ENCODE measurements around the gene PLCL1.

The PLCL1 gene

GRCh38 chr2:197852108-197852507 lies 47.7 kb downstream of the PLCL1 start:
- FAIRE-seq (no peak), DNase-seq (ENCODE audit: low spot score) (no peak)

DNA sequence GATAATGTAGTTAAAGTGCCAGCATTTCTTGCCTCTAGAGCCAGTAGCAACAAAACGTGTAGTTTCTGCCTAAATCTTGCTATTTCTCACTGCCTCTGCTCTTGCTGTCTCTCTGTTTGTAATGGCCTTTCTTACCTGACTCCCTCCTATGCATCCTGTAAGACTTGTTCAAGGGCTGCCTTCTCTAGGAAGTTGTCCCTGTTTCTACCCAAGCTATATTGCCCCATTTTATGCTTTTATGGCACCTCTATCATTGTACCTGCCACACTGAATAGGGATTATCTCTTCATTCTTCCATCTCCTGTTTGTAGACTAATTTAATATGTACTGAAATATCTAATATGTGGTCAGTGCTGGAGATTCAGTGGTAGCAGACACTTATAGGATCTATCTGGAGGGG lies 49.2 kb downstream of the PLCL1 start:
- FAIRE-seq = no peak
- DNase-seq (ENCODE audit: low spot score) = no peak

DNA sequence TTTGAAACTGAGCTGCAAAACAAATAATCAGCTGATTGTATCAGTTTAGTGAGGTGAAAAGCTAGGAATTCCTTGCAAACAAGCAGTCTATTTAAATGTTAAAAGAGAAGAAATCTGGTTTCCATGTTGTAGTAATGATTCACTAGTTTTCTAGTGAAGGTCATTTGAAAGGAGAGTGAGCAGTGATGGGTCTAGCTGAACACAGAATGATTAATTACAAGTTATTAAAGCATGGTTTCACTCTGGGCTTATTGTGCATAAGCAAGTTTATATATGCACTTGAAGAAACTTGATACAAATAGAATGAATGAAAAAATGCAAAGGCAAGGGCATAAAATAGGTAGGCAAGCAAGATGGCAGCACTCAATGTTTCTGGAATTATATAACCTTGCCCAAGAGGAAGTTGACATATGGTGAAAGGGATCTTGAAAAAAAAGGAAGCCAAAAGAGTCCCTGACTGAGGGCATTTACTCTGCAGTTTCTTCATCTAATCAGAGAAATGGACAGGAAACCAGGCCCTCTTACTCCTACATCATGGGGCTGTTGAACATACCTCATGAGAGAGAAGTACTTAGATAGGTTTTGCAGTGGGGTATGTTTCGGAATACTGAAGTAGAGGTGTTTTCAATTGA lies 53.2 kb downstream of the PLCL1 start:
- FAIRE-seq (no peak), DNase-seq (ENCODE audit: low spot score) (no peak)

GRCh38 chr2:197858607-197859140 lies 54.3 kb downstream of the PLCL1 start:
- FAIRE-seq (no peak), DNase-seq (ENCODE audit: low spot score) (no peak)

DNA sequence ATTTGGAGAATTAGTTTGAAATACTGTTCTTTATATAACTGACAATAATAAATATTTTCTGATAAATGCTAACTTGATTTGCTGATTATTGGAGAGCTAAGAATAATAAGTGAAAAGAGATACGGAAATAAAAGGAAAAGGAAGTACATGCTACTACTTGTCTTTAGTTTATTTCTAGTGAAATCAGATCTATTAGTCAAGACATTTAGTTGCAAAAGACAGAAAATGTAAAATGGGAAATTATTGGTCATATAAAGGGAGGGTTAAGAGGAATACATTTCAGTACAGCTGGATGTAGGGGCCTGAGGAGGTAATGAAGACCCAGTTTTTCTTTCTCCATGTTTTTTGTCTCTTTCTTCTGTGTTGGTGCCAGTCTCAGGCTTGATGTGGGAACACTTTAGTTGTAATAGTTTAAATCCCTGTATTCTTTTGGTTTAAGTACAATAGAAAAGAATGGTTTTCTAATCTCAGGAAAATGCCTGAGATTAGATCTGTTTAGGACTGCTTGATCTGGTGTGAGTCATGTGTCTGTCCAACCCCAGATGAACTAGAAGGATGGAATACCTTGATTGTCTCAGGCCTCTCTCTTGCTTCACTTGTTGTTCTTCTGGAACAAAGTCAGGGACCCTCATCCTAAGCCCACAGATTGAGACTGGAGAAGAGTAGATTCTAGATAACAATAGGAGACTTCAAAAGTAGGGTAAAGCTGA lies 58.0 kb downstream of the PLCL1 start:
- DNase-seq (ENCODE audit: low spot score) = no peak
- FAIRE-seq = no peak

DNA sequence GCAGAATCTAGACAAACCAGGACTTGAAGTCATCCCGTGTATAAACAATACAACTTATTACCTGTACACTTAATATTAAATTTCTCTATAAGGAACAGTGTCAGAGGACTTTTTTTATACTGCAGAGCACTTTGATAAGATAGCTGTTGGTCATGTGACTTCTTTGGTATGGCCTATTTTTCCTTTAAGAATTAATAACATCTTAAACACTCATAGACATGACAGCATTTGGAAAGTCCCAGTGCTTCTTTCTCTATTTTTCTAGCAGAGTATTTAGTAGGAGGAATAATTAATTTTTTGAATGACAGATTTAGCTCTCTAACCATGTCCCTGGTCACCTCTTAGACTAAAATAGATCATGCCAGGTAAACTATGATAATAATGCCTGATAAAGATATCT lies 59.4 kb downstream of the PLCL1 start:
- DNase-seq (ENCODE audit: low spot score) = no peak
- FAIRE-seq = no peak

DNA sequence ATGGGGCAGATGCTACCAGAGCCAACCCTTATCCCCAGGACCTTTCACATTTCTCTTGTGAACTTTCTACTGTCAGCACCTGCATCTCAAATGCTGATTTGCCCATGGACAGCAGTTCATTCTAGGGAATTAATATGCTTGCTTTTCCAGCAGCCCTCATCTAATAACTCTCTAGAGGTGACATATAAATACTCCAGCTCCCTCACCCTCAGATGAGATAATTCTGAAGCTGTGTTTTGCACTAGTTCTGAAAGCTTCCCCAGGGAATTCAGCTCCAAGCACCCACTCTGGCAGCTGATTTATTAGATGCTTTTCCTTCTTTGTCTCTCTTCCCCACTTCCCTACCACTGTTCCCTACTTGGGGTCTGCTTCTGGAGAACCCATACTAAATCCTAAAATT lies 62.1 kb downstream of the PLCL1 start:
- no peak for DNase-seq (ENCODE audit: low spot score)
- FAIRE-seq = no peak

DNA sequence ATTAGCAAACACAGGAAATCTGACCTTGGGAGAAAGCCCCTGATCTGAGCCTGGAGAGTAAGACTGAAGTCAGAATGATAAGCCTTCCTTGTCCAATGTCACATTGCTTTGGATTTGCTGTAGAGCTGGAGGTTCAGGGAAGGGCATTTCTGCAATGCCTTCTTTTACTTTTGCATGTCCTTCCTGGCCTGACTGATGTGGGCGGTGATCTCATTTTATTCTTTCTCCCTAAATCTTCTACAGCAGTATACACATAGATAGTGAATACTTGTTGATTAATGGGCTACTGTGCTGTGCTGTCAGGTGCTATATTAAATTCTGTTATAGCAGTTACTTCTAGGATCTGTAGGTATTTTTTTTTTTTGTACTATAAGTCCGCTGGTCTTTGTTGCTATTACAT lies 62.6 kb downstream of the PLCL1 start:
- FAIRE-seq = no peak
- DNase-seq (ENCODE audit: low spot score) = no peak

GRCh38 chr2:197867624-197868023 lies 63.2 kb downstream of the PLCL1 start:
- DNase-seq (ENCODE audit: low spot score) = no peak
- FAIRE-seq = no peak

GRCh38 chr2:197868206-197868605 lies 63.8 kb downstream of the PLCL1 start:
- FAIRE-seq = no peak
- DNase-seq (ENCODE audit: low spot score) = no peak

DNA sequence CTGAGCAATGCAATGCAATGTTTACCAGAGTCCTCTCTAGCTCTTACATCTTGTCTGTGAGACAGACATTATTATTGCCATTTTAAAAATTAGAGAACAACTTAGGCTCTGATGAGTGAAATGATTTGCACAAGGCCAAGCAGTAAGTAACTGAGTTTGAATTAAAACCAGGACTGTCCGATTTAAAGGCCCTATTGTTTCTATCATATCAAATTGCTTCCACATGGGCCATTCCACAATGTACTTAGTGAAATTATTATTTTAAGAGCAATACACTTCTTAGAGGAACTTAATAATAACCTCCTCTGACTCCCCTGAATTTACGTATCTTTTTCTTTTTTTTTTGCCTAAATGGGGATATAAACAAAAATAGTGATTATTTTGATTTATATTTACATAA lies 64.6 kb downstream of the PLCL1 start:
- no peak for DNase-seq (ENCODE audit: low spot score)
- FAIRE-seq = no peak

GRCh38 chr2:197869501-197870111 lies 65.2 kb downstream of the PLCL1 start:
- DNase-seq (ENCODE audit: low spot score) (no peak), FAIRE-seq (no peak)

DNA sequence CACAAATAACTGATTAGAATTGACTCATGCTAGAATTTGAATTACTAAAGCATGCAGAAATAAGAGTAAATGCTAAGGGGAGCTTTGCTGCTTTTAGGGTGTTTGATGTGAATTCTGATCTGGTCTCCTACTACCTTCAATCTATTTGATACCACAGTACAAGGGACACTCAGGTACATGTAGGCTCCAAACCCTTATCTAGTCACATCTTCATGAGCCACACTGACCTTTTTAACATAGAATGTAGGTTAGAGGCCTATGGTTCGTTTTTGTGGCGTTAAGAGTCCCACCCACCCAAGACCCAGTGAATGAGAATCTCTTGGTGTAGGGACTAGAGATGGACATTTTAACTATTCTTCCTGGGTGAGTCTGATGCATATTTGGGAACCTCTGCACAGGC lies 65.7 kb downstream of the PLCL1 start:
- DNase-seq (ENCODE audit: low spot score) = no peak
- no peak for FAIRE-seq

DNA sequence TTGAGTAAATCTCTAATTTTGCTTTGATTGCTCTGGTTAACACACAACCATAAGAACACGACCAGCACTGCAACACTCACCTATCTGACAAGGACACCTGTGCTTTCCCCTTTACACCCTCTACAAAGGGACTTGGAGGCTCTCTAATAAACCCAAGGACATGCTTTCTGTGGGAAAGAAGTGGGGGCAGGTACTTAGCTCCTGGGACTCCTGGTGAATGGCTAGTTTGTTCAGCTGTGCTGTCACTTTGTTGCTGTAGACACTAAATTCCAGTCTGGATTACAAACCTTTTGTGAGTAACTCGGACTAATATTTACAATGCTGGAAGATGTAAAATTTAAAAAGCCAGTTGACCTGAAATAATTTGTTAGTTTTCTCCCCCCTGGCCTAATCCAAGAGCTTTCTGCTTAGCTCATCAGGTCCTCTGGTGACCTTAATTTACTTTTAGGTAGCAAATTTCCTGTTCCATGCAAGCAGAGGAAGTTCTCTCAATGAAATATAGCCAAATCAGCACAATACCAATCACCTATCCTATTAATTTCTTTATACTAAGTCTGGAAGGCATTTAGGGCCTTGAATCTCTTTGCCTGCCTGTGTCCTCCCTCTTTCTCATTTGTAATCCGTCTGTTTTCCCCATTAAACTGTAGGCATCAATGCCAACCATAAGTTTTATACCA lies 67.5 kb downstream of the PLCL1 start:
- no peak for FAIRE-seq
- DNase-seq (ENCODE audit: low spot score) = no peak

DNA sequence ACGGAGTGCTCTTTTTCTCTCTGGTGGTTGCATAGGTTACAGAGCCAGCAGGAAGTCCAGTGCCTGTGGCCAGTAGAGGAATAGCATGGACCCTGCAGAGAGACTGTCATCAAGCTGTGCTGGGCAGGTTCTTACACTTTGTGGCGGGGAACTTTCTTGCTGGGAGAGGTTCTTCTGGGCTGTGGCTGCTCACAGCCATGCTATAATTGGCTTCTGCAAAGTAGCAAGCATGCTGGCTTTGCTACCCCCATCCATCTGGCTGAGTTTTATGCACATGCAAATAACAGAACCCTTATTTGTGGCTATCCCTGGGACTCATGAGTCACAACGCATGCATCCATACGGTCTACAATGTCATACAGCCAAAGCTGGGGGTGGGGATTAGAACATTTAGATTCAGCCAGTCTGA lies 68.9 kb downstream of the PLCL1 start:
- DNase-seq (ENCODE audit: low spot score) = peak; percentile 32
- no peak for FAIRE-seq

DNA sequence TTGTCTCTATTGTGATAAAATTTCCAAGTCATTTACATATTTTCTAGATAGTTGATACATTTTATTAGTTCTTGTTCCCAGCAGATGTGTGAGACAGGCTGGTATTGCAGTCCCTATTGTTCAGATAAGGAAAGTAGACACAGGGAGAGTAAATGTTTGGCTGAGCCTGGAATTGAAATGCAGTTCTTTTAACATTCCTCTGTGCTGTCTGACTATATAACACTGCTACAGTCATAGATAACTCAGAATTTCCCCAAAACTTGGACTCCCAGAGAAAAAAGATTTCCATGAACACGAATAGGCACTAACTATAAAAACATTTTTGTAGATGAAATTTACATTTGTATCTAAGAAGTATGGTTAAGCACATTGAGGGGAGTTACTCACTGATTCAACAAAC lies 71.4 kb downstream of the PLCL1 start:
- FAIRE-seq (no peak), DNase-seq (ENCODE audit: low spot score) (no peak)

- no peak for FAIRE-seq
Measured at GRCh38 chr2:197876524-197876923, 72.1 kb downstream of the PLCL1 start.

GRCh38 chr2:197877038-197877437 lies 72.6 kb downstream of the PLCL1 start:
- no peak for DNase-seq (ENCODE audit: low spot score)
- no peak for FAIRE-seq

More at GRCh38 chr2:197876524-197876923, 72.1 kb downstream of the PLCL1 start:
- DNase-seq (ENCODE audit: low spot score) = no peak

DNA sequence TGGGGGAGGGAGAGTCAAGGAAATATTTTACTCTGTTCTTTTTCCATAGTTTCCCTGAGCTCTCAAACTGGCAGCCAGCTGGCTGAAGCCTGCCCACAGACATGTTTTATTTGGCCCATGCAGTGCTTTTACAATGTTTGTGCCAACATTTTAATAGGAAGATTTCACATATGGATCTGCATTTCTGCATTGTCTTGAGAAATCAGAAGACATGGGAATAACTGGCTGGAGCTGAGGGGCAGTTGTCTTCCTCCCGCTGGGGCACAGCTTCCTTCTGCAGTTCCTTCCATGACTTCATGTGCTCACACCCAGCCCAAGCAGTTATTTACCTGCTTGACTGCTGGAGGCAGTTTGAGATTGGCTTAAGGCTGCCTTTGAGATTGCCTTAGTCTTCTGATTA lies 74.4 kb downstream of the PLCL1 start:
- no peak for DNase-seq (ENCODE audit: low spot score)
- FAIRE-seq = no peak

DNA sequence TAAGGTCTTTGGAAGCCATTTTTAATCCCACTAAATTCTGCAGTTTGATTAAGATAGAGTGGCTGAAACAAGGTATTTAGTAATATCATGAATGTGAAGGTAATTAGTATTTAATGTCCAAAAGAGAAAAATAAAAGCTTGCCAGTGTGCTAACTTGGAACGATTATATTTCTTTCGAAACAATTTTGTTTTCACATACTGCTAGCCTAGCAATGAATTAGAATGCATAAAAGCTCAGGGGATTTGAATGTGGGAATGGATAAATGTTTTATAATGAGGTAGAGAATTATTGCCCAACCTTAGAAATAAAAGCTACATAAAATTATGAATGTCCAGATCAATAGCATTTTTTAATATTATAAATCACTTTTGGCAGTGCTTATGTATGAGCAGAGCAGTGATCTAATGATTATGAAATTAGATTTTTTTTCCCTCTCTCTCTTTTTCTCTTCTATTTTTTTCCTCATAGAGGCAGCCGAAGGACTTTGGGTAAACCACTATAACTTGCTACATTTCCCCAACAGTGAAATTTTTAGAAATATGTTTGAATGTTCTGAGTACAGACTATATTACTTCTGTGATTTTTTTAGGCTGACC lies 75.5 kb downstream of the PLCL1 start:
- FAIRE-seq (no peak), DNase-seq (ENCODE audit: low spot score) (no peak)

DNA sequence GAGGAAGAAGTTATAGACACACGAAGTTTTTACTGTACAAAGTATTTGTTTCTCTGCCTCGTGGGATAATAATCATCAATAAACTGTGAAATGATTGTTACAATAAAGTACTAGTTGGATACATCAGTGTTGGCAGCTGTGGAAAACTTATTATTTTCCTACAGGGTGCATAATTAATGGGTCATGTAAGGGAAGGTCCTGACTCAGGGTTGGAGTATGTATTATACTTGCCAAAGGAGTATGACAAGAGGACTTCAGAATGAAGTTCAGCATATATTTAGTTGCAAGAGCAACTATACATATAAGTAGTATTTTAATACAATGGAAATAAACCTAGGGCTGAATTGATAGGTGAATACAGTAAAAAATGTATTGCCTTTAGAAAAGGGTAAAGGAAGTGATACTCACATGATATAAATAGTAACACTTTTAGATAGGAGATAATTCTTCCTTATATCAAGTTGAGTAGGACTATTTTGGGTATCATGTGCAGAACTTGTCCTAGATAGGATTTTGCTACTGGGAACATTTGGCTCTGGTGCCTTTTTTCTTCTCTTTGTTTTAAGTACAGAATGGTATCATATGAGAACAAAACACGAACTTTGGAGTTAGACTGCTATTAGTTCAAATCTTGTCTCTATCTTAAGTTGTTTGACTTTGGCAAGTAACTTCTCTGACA lies 79.1 kb downstream of the PLCL1 start:
- no peak for DNase-seq (ENCODE audit: low spot score)
- FAIRE-seq = no peak

All from urothelium cell line (cell line).